GM12891 (cell line): ENCODE data around the gene STAB1.

ENCODE experiments used
- POLR2A ChIP-seq: IDR thresholded peaks from 2 replicates; pipeline ENCODE4 v1.6.1; 2011; ENCODE audit warnings: low read depth, low read length, control low read depth
- POLR2AphosphoS5 ChIP-seq: IDR thresholded peaks from 2 replicates; pipeline ENCODE4 v1.6.1; 2011; ENCODE audit warnings: low read depth, low read length, control low read depth
- TAF1 ChIP-seq: IDR thresholded peaks from 2 replicates; pipeline ENCODE4 v1.6.1; 2011; ENCODE audit warnings: low read depth, low read length, control low read depth

DNA sequence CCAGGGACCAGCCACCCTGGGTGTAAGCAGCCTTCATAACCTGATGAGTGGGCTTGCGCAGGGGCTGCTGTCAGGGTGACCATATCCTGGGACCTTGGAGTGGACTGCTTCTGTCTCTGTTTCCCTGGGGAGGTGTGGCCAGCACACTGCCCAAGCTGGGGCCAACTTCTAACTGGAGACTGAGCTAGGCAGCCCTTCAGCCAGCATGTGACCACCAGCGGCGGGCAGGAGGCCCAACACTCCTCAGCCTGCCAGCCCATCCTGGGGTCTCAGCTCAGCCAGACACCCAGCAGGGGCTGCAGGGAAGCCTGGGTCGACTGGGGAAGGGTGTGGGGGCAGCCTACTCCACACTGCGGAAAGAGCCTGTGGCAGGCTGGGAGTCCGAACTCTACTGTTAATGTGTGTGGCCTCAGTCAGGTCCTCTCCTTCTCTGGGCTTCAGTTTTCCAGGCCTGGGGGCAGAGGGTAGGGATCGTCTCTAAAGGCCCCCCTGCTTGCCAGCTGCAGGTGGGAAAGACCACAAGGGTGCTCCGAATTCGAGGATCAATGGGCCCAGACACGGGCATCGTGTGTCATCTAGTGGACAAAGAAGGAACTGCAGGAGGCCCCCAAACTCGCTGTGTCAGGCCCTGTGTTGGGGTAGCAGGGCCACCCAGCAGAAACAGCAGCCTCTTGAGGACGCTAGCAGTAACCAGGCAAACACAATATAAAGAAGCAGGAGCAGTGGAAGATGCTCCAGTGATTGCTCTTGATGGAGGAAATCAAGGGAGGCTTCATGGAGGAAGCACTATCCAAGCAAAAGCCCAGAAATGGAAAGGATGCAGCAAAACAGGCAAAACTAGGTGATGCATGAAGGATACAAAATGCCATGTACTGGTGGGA lies 48.3 kb upstream of the STAB1 start:
- TF ChIP-seq POLR2AphosphoS5 (no peak), TAF1 (no peak), POLR2A (no peak)
